ENCODE data around the gene SYAP1. TPM values are rescaled to one million over a fixed set of nuclear protein-coding genes. Genes with fewer than 3 reads are reported as not detected.
A peak's percentile ranks its signal among the peaks of the same experiment; 100 is the strongest.
"Not testable (repeated sequence)": the region's sequence is repeated elsewhere in the genome, so short reads cannot be mapped to it uniquely, and the experiment has no call there.

The SYAP1 gene
- total and polyA plus RNA-seq, 2 donors (not counting 1 experiment from before 2014, with no cell fraction given), result 19.4 to 49.7 TPM

- Histone ChIP-seq H3K27me3 (ENCODE audit: control insufficient read depth, insufficient read depth, low read length) (no peaks in the 10 kb centered on the region), H3K27ac (ENCODE audit: insufficient read depth, low read length) (no peak overlapping the region), H3K9ac (ENCODE audit: insufficient read depth, low read length) (no peak overlapping the region), H3K4me3 (replicated peaks in 1 of 4; ENCODE audit: control extremely low read depth in 1 of 4, insufficient read depth in 1 of 4, low read depth in 3 of 4, low read length in 4 of 4) (no peak overlapping the region), H2AFZ (ENCODE audit: low read length) (no peak overlapping the region), H3K9me3 (ENCODE audit: control insufficient read depth, insufficient read depth, low read depth, low read length) (no peaks in the 10 kb centered on the region), H3K79me2 (ENCODE audit: control insufficient read depth, insufficient read depth, low read length) (no peaks in the 10 kb centered on the region), H3K4me2 (ENCODE audit: extremely low read depth, insufficient read depth, low read length) (no peak overlapping the region), H3K36me3 (ENCODE audit: control insufficient read depth, insufficient read depth, low read length) (no peaks in the 10 kb centered on the region), H4K20me1 (ENCODE audit: control insufficient read depth, extremely low read depth, insufficient read depth, low read length) (no peaks in the 10 kb centered on the region), H3K4me1 (ENCODE audit: control insufficient read depth, extremely low read depth, insufficient read depth, low read length) (no peaks in the 10 kb centered on the region)
- no peak for TF ChIP-seq EZH2 (IDR thresholded peaks at IDR 0.05; ENCODE audit: low read length, missing control alignments)
- TF ChIP-seq, protein P1, sequence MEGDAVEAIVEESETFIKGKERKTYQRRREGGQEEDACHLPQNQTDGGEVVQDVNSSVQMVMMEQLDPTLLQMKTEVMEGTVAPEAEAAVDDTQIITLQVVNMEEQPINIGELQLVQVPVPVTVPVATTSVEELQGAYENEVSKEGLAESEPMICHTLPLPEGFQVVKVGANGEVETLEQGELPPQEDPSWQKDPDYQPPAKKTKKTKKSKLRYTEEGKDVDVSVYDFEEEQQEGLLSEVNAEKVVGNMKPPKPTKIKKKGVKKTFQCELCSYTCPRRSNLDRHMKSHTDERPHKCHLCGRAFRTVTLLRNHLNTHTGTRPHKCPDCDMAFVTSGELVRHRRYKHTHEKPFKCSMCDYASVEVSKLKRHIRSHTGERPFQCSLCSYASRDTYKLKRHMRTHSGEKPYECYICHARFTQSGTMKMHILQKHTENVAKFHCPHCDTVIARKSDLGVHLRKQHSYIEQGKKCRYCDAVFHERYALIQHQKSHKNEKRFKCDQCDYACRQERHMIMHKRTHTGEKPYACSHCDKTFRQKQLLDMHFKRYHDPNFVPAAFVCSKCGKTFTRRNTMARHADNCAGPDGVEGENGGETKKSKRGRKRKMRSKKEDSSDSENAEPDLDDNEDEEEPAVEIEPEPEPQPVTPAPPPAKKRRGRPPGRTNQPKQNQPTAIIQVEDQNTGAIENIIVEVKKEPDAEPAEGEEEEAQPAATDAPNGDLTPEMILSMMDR (conservative IDR thresholded peaks at IDR 0.05 in 1 of 2, IDR thresholded peaks at IDR 0.05 in 1 of 2; ENCODE audit: low read depth in 1 of 2, low read length in 2 of 2), result no peak
- no peak for DNase-seq (ENCODE audit: low read depth in 2 of 2)
Measured at GRCh38 chrX:16714504-16714903, 4.9 kb upstream of the SYAP1 start.

DNA sequence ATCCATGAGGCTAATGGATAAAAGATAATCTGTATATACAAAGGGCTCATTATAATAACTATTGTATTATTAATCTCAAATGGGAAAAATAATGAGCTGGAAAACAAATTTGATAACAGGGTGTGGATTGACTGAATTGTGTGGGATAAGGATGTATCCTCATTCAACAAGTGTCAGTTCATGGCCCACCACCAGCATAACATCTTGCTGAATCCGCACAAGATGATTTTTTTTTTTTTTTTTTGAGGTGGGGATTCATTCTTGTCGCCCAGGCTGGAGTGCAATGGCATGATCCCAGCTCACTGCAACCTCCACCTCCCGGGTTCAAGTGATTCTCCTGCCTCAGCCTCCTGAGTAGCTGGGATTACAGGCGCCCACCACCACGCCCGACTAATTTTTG is 3.8 kb upstream of the SYAP1 start:
- H3K36me3 ChIP-seq (ENCODE audit: control insufficient read depth, insufficient read depth, low read length); H3K4me1 ChIP-seq (ENCODE audit: control insufficient read depth, extremely low read depth, insufficient read depth, low read length); H3K9ac ChIP-seq (ENCODE audit: insufficient read depth, low read length); H4K20me1 ChIP-seq (ENCODE audit: control insufficient read depth, extremely low read depth, insufficient read depth, low read length); H3K4me3 ChIP-seq (replicated peaks in 1 of 4; ENCODE audit: control extremely low read depth in 1 of 4, insufficient read depth in 1 of 4, low read depth in 3 of 4, low read length in 4 of 4); H3K27ac ChIP-seq (ENCODE audit: insufficient read depth, low read length); H3K4me2 ChIP-seq (ENCODE audit: extremely low read depth, insufficient read depth, low read length); DNase-seq (ENCODE audit: low read depth in 2 of 2); H2AFZ ChIP-seq (ENCODE audit: low read length); H3K79me2 ChIP-seq (ENCODE audit: control insufficient read depth, insufficient read depth, low read length); H3K27me3 ChIP-seq (ENCODE audit: control insufficient read depth, insufficient read depth, low read length); H3K9me3 ChIP-seq (ENCODE audit: control insufficient read depth, insufficient read depth, low read depth, low read length): not testable (repeated sequence)

- H3K4me2 ChIP-seq (ENCODE audit: extremely low read depth, insufficient read depth, low read length); H3K36me3 ChIP-seq (ENCODE audit: control insufficient read depth, insufficient read depth, low read length); H3K4me1 ChIP-seq (ENCODE audit: control insufficient read depth, extremely low read depth, insufficient read depth, low read length); H3K9me3 ChIP-seq (ENCODE audit: control insufficient read depth, insufficient read depth, low read depth, low read length); H2AFZ ChIP-seq (ENCODE audit: low read length); H3K27me3 ChIP-seq (ENCODE audit: control insufficient read depth, insufficient read depth, low read length); H3K9ac ChIP-seq (ENCODE audit: insufficient read depth, low read length); H3K27ac ChIP-seq (ENCODE audit: insufficient read depth, low read length); H4K20me1 ChIP-seq (ENCODE audit: control insufficient read depth, extremely low read depth, insufficient read depth, low read length); H3K4me3 ChIP-seq (replicated peaks in 1 of 4; ENCODE audit: control extremely low read depth in 1 of 4, insufficient read depth in 1 of 4, low read depth in 3 of 4, low read length in 4 of 4); DNase-seq (ENCODE audit: low read depth in 2 of 2): not testable (repeated sequence)
- H3K79me2 ChIP-seq (ENCODE audit: control insufficient read depth, insufficient read depth, low read length), result peaks cover 15% of the 10 kb centered on the region
Measured at GRCh38 chrX:16716451-16716850, 3.0 kb upstream of the SYAP1 start.

DNA sequence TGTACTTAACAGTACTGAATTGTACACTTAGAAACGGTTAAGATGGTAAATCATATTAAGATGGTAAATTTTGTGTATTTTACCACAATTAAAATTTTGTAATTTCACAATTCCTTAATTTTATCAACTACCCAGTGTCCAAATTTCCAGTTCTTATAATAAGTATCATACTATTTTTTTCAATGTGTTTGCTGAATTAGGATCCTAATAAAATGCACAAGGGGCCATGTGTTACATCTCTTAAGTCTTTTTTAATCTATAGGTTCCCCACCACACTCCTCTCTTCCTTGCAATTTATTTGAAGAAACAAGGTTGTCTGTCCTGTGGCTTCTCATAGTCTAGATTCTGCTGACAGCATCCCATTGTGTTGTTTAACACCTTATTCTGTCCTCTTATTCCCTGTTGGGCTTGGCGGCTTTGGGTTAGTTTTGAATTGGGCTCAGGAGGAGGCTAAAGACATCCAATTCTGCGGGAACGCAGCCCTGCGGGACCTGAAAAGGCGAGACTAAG is 533 bp upstream of the SYAP1 start:
- H3K27me3 ChIP-seq (ENCODE audit: control insufficient read depth, insufficient read depth, low read length), result no peaks in the 10 kb centered on the region
- H3K36me3 ChIP-seq (ENCODE audit: control insufficient read depth, insufficient read depth, low read length), result no peaks in the 10 kb centered on the region
- H3K79me2 ChIP-seq (ENCODE audit: control insufficient read depth, insufficient read depth, low read length), result peaks cover 33% of the 10 kb centered on the region
- H3K4me1 ChIP-seq (ENCODE audit: control insufficient read depth, extremely low read depth, insufficient read depth, low read length), result no peaks in the 10 kb centered on the region
- peak overlapping the region; percentile 67 to 87 (median 70) for H3K4me3 ChIP-seq (replicated peaks in 1 of 4; ENCODE audit: control extremely low read depth in 1 of 4, insufficient read depth in 1 of 4, low read depth in 3 of 4, low read length in 4 of 4)
- no peaks in the 10 kb centered on the region for H3K9me3 ChIP-seq (ENCODE audit: control insufficient read depth, insufficient read depth, low read depth, low read length)
- peak overlapping the region; percentile 100 for H3K27ac ChIP-seq (ENCODE audit: insufficient read depth, low read length)
- TF ChIP-seq EZH2 (IDR thresholded peaks at IDR 0.05; ENCODE audit: low read length, missing control alignments), result no peak
- TF ChIP-seq, protein P1 (conservative IDR thresholded peaks at IDR 0.05 in 1 of 2, IDR thresholded peaks at IDR 0.05 in 1 of 2; ENCODE audit: low read depth in 1 of 2, low read length in 2 of 2), result no peak
- H2AFZ ChIP-seq (ENCODE audit: low read length), result peak overlapping the region; percentile 85
- no peak for DNase-seq (ENCODE audit: low read depth in 2 of 2)
- H3K4me2 ChIP-seq (ENCODE audit: extremely low read depth, insufficient read depth, low read length), result peak overlapping the region; percentile 100
- no peaks in the 10 kb centered on the region for H4K20me1 ChIP-seq (ENCODE audit: control insufficient read depth, extremely low read depth, insufficient read depth, low read length)
- peak overlapping the region; percentile 94 for H3K9ac ChIP-seq (ENCODE audit: insufficient read depth, low read length)

All from fibroblast of lung (primary cell).